Spleen (tissue), 7 donors: ENCODE results near the gene SOX13.

Experiments
- CTCF ChIP-seq, 11 experiments: fragments of 200-600 bp in 7 of 11; fragments of 450-650 bp in 4 of 11; sonication (generic) in 4 of 11; IDR thresholded peaks in 8 of 11; conservative IDR thresholded peaks in 3 of 11; 1 replicate in 7 of 11; 2 replicates in 4 of 11; pipeline versions ENCODE4 v1.4.0 to v1.8.0; 2016 to 2021; ENCODE audit warnings: antibody characterized with exemption in 11 of 11, inconsistent platforms in 4 of 11, mild to moderate bottlenecking in 1 of 11
- POLR2AphosphoS5 ChIP-seq, 3 donors: sonication (generic); formaldehyde crosslinking; IDR thresholded peaks; one replicate each; pipeline ENCODE4 v1.5.1; 2017; ENCODE audit warnings: antibody characterized with exemption in 3 of 3
- donor health status: DM: no; HTN: no; CAD: no; lungs with moderate emphysema.
- donor health status: DM: no; HTN: no; CAD: no.
- donor health status: DM: no; HTN: no; CAD: no.

DNA sequence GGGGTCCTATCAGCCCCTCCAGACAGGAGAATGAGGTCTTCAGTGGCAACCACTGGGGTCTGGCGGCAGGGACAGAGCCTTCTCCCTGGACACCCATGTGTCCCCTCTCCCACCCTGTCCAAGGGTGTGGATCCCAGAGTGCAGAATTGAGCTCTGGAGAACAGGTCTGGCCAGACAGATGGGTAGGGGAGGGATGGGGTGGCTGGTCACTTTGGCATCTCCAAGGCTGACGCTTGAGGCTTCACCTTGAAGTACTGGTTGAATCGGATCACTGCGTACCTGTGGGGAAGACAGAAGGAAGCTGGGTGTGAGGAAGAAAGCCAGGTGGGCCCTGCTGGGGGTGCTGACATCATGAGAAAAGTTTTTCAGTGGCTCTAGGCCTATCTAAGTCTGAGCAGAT, 59.1 kb downstream of the SOX13 start:
- TF ChIP-seq CTCF (IDR thresholded peaks at IDR 0.05 in 8 of 11, conservative IDR thresholded peaks at IDR 0.05 in 3 of 11) (no peak), POLR2AphosphoS5 (IDR thresholded peaks at IDR 0.05) (no peak)
